GM23248 (cell line): ENCODE data around the gene TENM4. TPM values are rescaled to one million over a fixed set of nuclear protein-coding genes. Genes with fewer than 3 reads are reported as not detected.

Source experiments
- DNase-seq: peaks from one replicate; pipeline ENCODE4 v3.0.0-alpha.2; 2015
- H2AFZ ChIP-seq: fragments of 200-600 bp; sonication (generic); 2 replicates; pipeline ENCODE4 v1.6.1; 2016; ENCODE audit warnings: antibody characterized with exemption
- H3F3A ChIP-seq: fragments of 200-600 bp; sonication (generic); 2 replicates; pipeline ENCODE4 v1.6.1; 2016; ENCODE audit warnings: mild to moderate bottlenecking, antibody characterized with exemption, mixed run types; ENCODE audit not compliant: insufficient read depth
- H3K27ac ChIP-seq: fragments of 200-600 bp; sonication (generic); 2 replicates; pipeline ENCODE4 v1.5.1; 2016; ENCODE audit warnings: mild to moderate bottlenecking
- H3K27me3 ChIP-seq: fragments of 200-600 bp; sonication (generic); replicated peaks from 2 replicates; pipeline ENCODE4 v1.6.1; 2016; ENCODE audit warnings: mild to moderate bottlenecking; ENCODE audit not compliant: insufficient read depth
- H3K36me3 ChIP-seq: fragments of 200-600 bp; sonication (generic); 2 replicates; pipeline ENCODE4 v1.6.1; 2016; ENCODE audit warnings: low read depth, mild to moderate bottlenecking
- H3K4me1 ChIP-seq: fragments of 200-600 bp; sonication (generic); 2 replicates; pipeline ENCODE4 v1.6.1; 2016; ENCODE audit warnings: mild to moderate bottlenecking; ENCODE audit not compliant: insufficient read depth
- H3K4me2 ChIP-seq: fragments of 200-600 bp; sonication (generic); one replicate; pipeline ENCODE4 v1.6.1; 2016; ENCODE audit warnings: mild to moderate bottlenecking; ENCODE audit not compliant: unreplicated experiment
- H3K4me3 ChIP-seq: fragments of 200-600 bp; sonication (generic); 2 replicates; pipeline ENCODE4 v1.5.1; 2016; ENCODE audit warnings: mild to moderate bottlenecking
- H3K79me2 ChIP-seq: fragments of 200-600 bp; sonication (generic); 2 replicates; pipeline ENCODE4 v1.6.1; 2016; ENCODE audit warnings: mild to moderate bottlenecking; ENCODE audit not compliant: insufficient read depth
- H3K9ac ChIP-seq: fragments of 200-600 bp; sonication (generic); 2 replicates; pipeline ENCODE4 v1.6.1; 2016; ENCODE audit warnings: mild to moderate bottlenecking
- H3K9me2 ChIP-seq: fragments of 200-600 bp; sonication (generic); 2 replicates; pipeline ENCODE4 v1.6.1; 2016; ENCODE audit warnings: mixed run types, mild to moderate bottlenecking, moderate library complexity; ENCODE audit not compliant: insufficient read depth
- H3K9me3 ChIP-seq: fragments of 200-600 bp; sonication (generic); one replicate; pipeline ENCODE4 v1.6.1; 2017; ENCODE audit warnings: low read depth
- H4K20me1 ChIP-seq: fragments of 200-600 bp; sonication (generic); 2 replicates; pipeline ENCODE4 v1.6.0; 2016; ENCODE audit not compliant: insufficient read depth
- EZH2 ChIP-seq: fragments of 200-600 bp; sonication (generic); IDR thresholded peaks from 2 replicates; pipeline ENCODE4 v1.6.1; 2018; ENCODE audit warnings: antibody characterized with exemption, mild to moderate bottlenecking; ENCODE audit not compliant: insufficient read depth, poor library complexity, severe bottlenecking
- EZH2phosphoT487 ChIP-seq: fragments of 200-600 bp; sonication (generic); IDR thresholded peaks from 2 replicates; pipeline ENCODE4 v1.6.1; 2018; ENCODE audit warnings: antibody characterized with exemption, moderate library complexity, mild to moderate bottlenecking, low read depth; ENCODE audit not compliant: insufficient read depth
- WGBS, 2 experiments: methylation state at CpG; one replicate each; pipeline ENCODE4 v1.1.6; 2015 to 2017; ENCODE audit warnings: low lambda C conversion rate in 2 of 2, low coverage in 1 of 2; ENCODE audit errors: missing lambda C conversion rate in 2 of 2; 5-methylcytosine and 5-hydroxymethylcytosine counted together
- in situ Hi-C: fragments of 300-500 bp; cut with MboI; formaldehyde crosslinking; loops from 2 replicates; pipeline ENCODE4 v1.15.0; 2020
- polyA plus RNA-seq: library from polyadenylated mRNA; unstranded; fragments of >200 nt; fragmentation: Nextera tagmentation; extraction: Ambion mirVana; gene quantifications from 2 replicates; pipeline ENCODE4 v1.2.1, GENCODE V29; 2016
- total RNA-seq: library from RNA; depleted of rRNA; stranded (reverse); fragments of >200 nt; shearing (Covaris generic); gene quantifications from 2 replicates; pipeline ENCODE4 v1.2.3, GENCODE V29; 2014

The TENM4 gene
- total and polyA plus RNA-seq, 2 experiments from 2014 or later: 0.11 to 0.48 TPM

GRCh38 chr11:78798663-78799062 lies 642.2 kb downstream of the TENM4 start:
- Histone ChIP-seq H2AFZ (no peak overlapping the region), H3K27me3 (0 out of 2 replicates have a peak, but pooled peaks cover 3% of the 10 kb centered on the region), H3K36me3 (no peaks in the 10 kb centered on the region), H3K4me2 (no peak overlapping the region), H3K4me3 (no peak overlapping the region), H3K4me1 (peaks cover 11% of the 10 kb centered on the region), H4K20me1 (no peaks in the 10 kb centered on the region), H3K9me3 (no peaks in the 10 kb centered on the region), H3K9ac (no peak overlapping the region), H3K27ac (no peak overlapping the region), H3K9me2 (no peaks in the 10 kb centered on the region), H3F3A (peaks cover 12% of the 10 kb centered on the region), H3K79me2 (no peaks in the 10 kb centered on the region)
- TF ChIP-seq EZH2phosphoT487 (no peak), EZH2 (no peak)
- WGBS, 2 experiments: 27 to 38% methylated on average over 5 of the region's 5 CpGs
- in situ Hi-C loops: no loop called here
- DNase-seq: peak; percentile 73

DNA sequence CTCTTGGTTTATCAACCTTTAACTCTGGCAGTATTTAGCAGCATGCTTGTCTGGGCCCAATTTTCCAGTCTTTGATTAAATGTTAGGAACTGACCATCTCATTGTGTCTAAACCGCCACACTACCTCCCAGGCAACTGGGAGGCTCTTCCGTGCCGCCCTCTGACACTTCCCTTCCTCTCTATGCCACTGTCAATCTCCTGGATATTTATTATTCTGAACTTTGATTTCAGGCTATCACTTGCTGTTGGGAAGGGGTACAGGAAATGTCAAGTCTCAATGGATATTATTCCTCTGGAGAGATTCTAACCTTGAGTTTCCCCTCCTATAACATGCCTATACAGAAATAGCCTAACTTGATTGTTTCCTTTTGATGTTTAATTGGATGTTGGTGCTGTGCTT lies 643.3 kb downstream of the TENM4 start:
- Histone ChIP-seq H3K27ac (peak overlapping the region; percentile 45), H4K20me1 (no peaks in the 10 kb centered on the region), H3K9me3 (no peaks in the 10 kb centered on the region), H3K79me2 (no peaks in the 10 kb centered on the region), H3K27me3 (0 out of 2 replicates have a peak, but pooled peaks cover 3% of the 10 kb centered on the region), H3K4me3 (no peak overlapping the region), H3K9ac (no peak overlapping the region), H3K4me2 (no peak overlapping the region), H2AFZ (no peak overlapping the region), H3F3A (peaks cover 11% of the 10 kb centered on the region), H3K4me1 (peaks cover 11% of the 10 kb centered on the region), H3K36me3 (no peaks in the 10 kb centered on the region), H3K9me2 (no peaks in the 10 kb centered on the region)
- WGBS, 2 experiments: 76 to 77% methylated on average over 3 of the region's 3 CpGs
- TF ChIP-seq EZH2: no peak
- no peak for TF ChIP-seq EZH2phosphoT487
- DNase-seq: no peak
- in situ Hi-C loops: no loop called here

DNA sequence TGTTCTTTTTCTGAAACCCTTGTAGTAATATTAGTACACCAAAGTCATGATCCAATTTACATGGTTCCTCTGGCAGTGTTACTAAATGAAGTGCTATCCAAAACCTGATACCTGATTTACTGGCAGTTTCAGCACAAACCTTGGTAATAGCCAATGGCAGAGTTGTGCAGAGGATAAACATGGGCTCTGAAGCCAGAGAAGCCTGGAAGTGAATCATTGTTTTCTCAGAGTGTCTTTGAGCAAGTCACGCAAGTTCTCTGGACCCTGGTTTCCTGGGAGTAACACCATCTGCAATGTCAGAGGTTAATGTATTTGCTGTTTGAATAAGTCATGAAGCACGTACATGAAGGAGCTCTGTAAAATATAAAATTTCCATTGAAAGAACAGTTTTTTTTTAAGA lies 643.9 kb downstream of the TENM4 start:
- no peak overlapping the region for H3K4me2 ChIP-seq
- in situ Hi-C loops: no loop called here
- peaks cover 5% of the 10 kb centered on the region for H3K4me1 ChIP-seq

GRCh38 chr11:78795621-78796261 lies 645.1 kb downstream of the TENM4 start:
- H2AFZ ChIP-seq: no peak overlapping the region
- no peak for DNase-seq
- H3K4me2 ChIP-seq: no peak overlapping the region
- WGBS, 2 experiments: 69% methylated on average over 6 of the region's 6 CpGs
- H3K9ac ChIP-seq: no peak overlapping the region
- no peaks in the 10 kb centered on the region for H3K9me3 ChIP-seq
- H3K36me3 ChIP-seq: no peaks in the 10 kb centered on the region
- H3K79me2 ChIP-seq: no peaks in the 10 kb centered on the region
- TF ChIP-seq EZH2phosphoT487: no peak
- TF ChIP-seq EZH2: no peak
- H3F3A ChIP-seq: no peaks in the 10 kb centered on the region
- no peak overlapping the region for H3K27ac ChIP-seq
- no peaks in the 10 kb centered on the region for H3K9me2 ChIP-seq
- H3K4me3 ChIP-seq: no peak overlapping the region
- in situ Hi-C loops: no loop called here
- H3K27me3 ChIP-seq: 0 out of 2 replicates have a peak, but pooled peaks cover 3% of the 10 kb centered on the region
- no peaks in the 10 kb centered on the region for H4K20me1 ChIP-seq
- no peaks in the 10 kb centered on the region; the same call in 1 of the 2 replicates for H3K4me1 ChIP-seq

More for the DNA sequence above, 643.9 kb downstream of the TENM4 start:
- H3K27ac ChIP-seq: peak overlapping the region; percentile 45
- DNase-seq: peak; percentile 59
- H3K36me3 ChIP-seq: no peaks in the 10 kb centered on the region
- no peaks in the 10 kb centered on the region for H3K9me2 ChIP-seq
- no peaks in the 10 kb centered on the region for H4K20me1 ChIP-seq
- H3K27me3 ChIP-seq: 0 out of 2 replicates have a peak, but pooled peaks cover 3% of the 10 kb centered on the region
- no peaks in the 10 kb centered on the region for H3K79me2 ChIP-seq
- no peak overlapping the region for H3K9ac ChIP-seq
- H3K4me3 ChIP-seq: no peak overlapping the region
- TF ChIP-seq EZH2phosphoT487 (no peak), EZH2 (no peak)
- H2AFZ ChIP-seq: no peak overlapping the region
- peaks cover 5% of the 10 kb centered on the region for H3F3A ChIP-seq
- 62% methylated on average over 2 of the region's 2 CpGs for WGBS, 2 experiments
- H3K9me3 ChIP-seq: no peaks in the 10 kb centered on the region

DNA sequence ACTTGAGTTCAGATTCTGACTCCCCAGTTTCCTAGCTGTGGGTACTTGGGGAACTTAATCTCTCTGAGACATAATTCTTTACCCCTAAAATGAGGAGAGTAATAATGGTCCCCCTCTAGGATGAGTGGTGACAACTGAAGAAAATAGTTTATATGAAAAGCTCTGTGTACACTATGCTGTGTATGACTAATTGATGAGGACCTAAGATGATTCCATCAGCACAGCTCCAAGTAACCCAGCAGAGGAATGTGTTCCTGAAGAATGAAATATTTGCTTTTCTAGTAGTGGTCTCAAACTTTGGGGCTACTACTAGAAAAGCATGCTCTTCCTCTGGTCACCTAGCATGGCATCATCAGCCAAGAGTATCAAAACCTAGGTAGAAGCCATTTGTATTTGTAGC lies 648.9 kb downstream of the TENM4 start:
- DNase-seq: no peak
- no peak overlapping the region for H3K4me2 ChIP-seq
- no peak overlapping the region for H3K4me3 ChIP-seq
- H3K9me2 ChIP-seq: no peaks in the 10 kb centered on the region
- H2AFZ ChIP-seq: no peak overlapping the region
- no peaks in the 10 kb centered on the region for H3K36me3 ChIP-seq
- in situ Hi-C loops: no loop called here
- H3K27ac ChIP-seq: no peak overlapping the region
- H3K9me3 ChIP-seq: no peaks in the 10 kb centered on the region
- TF ChIP-seq EZH2 (no peak), EZH2phosphoT487 (no peak)
- H3K79me2 ChIP-seq: no peaks in the 10 kb centered on the region
- peaks cover 3% of the 10 kb centered on the region; the same call in 1 of the 2 replicates for H3K27me3 ChIP-seq
- no peak overlapping the region for H3K9ac ChIP-seq
- H3F3A ChIP-seq: no peaks in the 10 kb centered on the region
- no peaks in the 10 kb centered on the region for H3K4me1 ChIP-seq
- H4K20me1 ChIP-seq: no peaks in the 10 kb centered on the region
